ENCODE measurements around the gene MVB12A. TPM values are rescaled to one million over a fixed set of nuclear protein-coding genes. Genes with fewer than 3 reads are reported as not detected.

Gene MVB12A
- total and polyA plus RNA-seq, 9 of the 15 experiments (the other 6 are each of a cell fraction or from before 2014, with no cell fraction given): 1.2 to 46.2 (median 22.4) TPM

- TF ChIP-seq ZNF318 (IDR thresholded peaks at IDR 0.05; ENCODE audit: borderline replicate concordance in 1 of 2, low read depth in 1 of 2): no peak
- TF ChIP-seq ZNF41 (CRISPR knock-in tag; conservative IDR thresholded peaks at IDR 0.05): no peak
- TF ChIP-seq GTF2A2 (tag; IDR thresholded peaks at IDR 0.05): no peak
- peak; percentile 64; the same call in 1 of the 2 replicates for TF ChIP-seq GATAD2A (IDR thresholded peaks at IDR 0.05)
- no peak for TF ChIP-seq TEAD2 (tag; IDR thresholded peaks at IDR 0.05)
- peak; percentile 95 for TF ChIP-seq ZBTB26 (CRISPR knock-in tag; IDR thresholded peaks at IDR 0.05)
- no peak for TF ChIP-seq HDAC3 (IDR thresholded peaks at IDR 0.05; ENCODE audit: borderline replicate concordance, partially characterized antibody)
- TF ChIP-seq ZNF668 (CRISPR knock-in tag; IDR thresholded peaks at IDR 0.05): no peak
- TF ChIP-seq GMEB1 (CRISPR knock-in tag; IDR thresholded peaks at IDR 0.05): no peak; the same call in 1 of the 2 replicates
- no peak for TF ChIP-seq ZNF134 (CRISPR knock-in tag; conservative IDR thresholded peaks at IDR 0.05)
- TF ChIP-seq IFI16 (CRISPR knock-in tag; IDR thresholded peaks at IDR 0.05): no peak
- TF ChIP-seq ZNF398 (CRISPR knock-in tag; IDR thresholded peaks at IDR 0.05): no peak
- no peak for TF ChIP-seq DNMT1 (IDR thresholded peaks at IDR 0.05)
- TF ChIP-seq KHSRP (IDR thresholded peaks at IDR 0.05): no peak
Observed at GRCh38 chr19:17470068-17470841, 50.4 kb downstream of the MVB12A start, which contains the start of gene SLC27A1 (continued).
